ENCODE results near the gene SYNDIG1L.

The SYNDIG1L gene

GRCh38 chr14:74418031-74418430, 8.0 kb downstream of the SYNDIG1L start:
- no peak overlapping the region for H3K27ac ChIP-seq
- TF ChIP-seq CTCF (conservative IDR thresholded peaks at IDR 0.05): no peak

- TF ChIP-seq CTCF (conservative IDR thresholded peaks at IDR 0.05): no peak
- H3K27ac ChIP-seq: no peak overlapping the region
These were observed 8.4 kb downstream of the SYNDIG1L start for GRCh38 chr14:74417611-74418010.

- TF ChIP-seq CTCF (conservative IDR thresholded peaks at IDR 0.05): no peak
These were observed 8.8 kb downstream of the SYNDIG1L start for GRCh38 chr14:74417201-74417600.

GRCh38 chr14:74415115-74415437, 10.9 kb downstream of the SYNDIG1L start:
- no peak for TF ChIP-seq CTCF (conservative IDR thresholded peaks at IDR 0.05)

More at GRCh38 chr14:74417201-74417600, 8.8 kb downstream of the SYNDIG1L start:
- no peak overlapping the region for H3K27ac ChIP-seq

GRCh38 chr14:74414403-74415114, 11.5 kb downstream of the SYNDIG1L start:
- TF ChIP-seq CTCF (conservative IDR thresholded peaks at IDR 0.05): no peak
- no peak overlapping the region for H3K27ac ChIP-seq

More at GRCh38 chr14:74415115-74415437, 10.9 kb downstream of the SYNDIG1L start:
- H3K27ac ChIP-seq: no peak overlapping the region

GRCh38 chr14:74413627-74414026, 12.4 kb downstream of the SYNDIG1L start:
- H3K27ac ChIP-seq: no peak overlapping the region
- TF ChIP-seq CTCF (conservative IDR thresholded peaks at IDR 0.05): no peak

GRCh38 chr14:74412753-74413152, 13.3 kb downstream of the SYNDIG1L start:
- TF ChIP-seq CTCF (conservative IDR thresholded peaks at IDR 0.05): no peak
- no peak overlapping the region for H3K27ac ChIP-seq
